ENCODE data around the gene MELK.
"Not testable (repeated sequence)": the region's sequence is repeated elsewhere in the genome, so short reads cannot be mapped to it uniquely, and the experiment has no call there.

MELK gene

GRCh38 chr9:36542355-36542754 is 30.3 kb upstream of the MELK start:
- no peak for TF ChIP-seq CTCF (IDR thresholded peaks at IDR 0.05)
- H3K27me3 ChIP-seq = no peaks in the 10 kb centered on the region
- no peak overlapping the region for H3K4me3 ChIP-seq
- no peaks in the 10 kb centered on the region for H3K9me3 ChIP-seq
- H3K27ac ChIP-seq = no peak overlapping the region
- peaks cover 0 to 12% (median 3%) of the 10 kb centered on the region in 4 donors for H3K4me1 ChIP-seq
- intact Hi-C loops (cut with DNase I; ENCODE audit: low total_unique reads) = no loop called here
- H3K36me3 ChIP-seq = no peaks in the 10 kb centered on the region
- no peak for DNase-seq

- H3K36me3 ChIP-seq = no peaks in the 10 kb centered on the region
- H3K27me3 ChIP-seq = no peaks in the 10 kb centered on the region
- intact Hi-C loops (cut with DNase I; ENCODE audit: low total_unique reads) = no loop called here
- no peak overlapping the region for H3K4me3 ChIP-seq
- no peaks in the 10 kb centered on the region for H3K9me3 ChIP-seq
- DNase-seq = peak; percentile 65 to 70
- peak overlapping the region in 1 of 2 donors; percentile 9 for H3K27ac ChIP-seq
- TF ChIP-seq CTCF (IDR thresholded peaks at IDR 0.05) = no peak
- peaks cover 0 to 17% (median 3%) of the 10 kb centered on the region in 4 donors for H3K4me1 ChIP-seq
Observed at GRCh38 chr9:36543916-36544315, 28.8 kb upstream of the MELK start.

- TF ChIP-seq CTCF (IDR thresholded peaks at IDR 0.05) = no peak
- no peaks in the 10 kb centered on the region for H3K27me3 ChIP-seq
- intact Hi-C loops (cut with DNase I; ENCODE audit: low total_unique reads) = no loop called here
- no peak overlapping the region for H3K27ac ChIP-seq
- H3K4me1 ChIP-seq = peaks cover 0 to 17% (median 3%) of the 10 kb centered on the region in 4 donors
- no peaks in the 10 kb centered on the region for H3K36me3 ChIP-seq
- H3K4me3 ChIP-seq = no peak overlapping the region
- DNase-seq = no peak
- H3K9me3 ChIP-seq = no peaks in the 10 kb centered on the region
Observed at GRCh38 chr9:36547598-36547997, 25.1 kb upstream of the MELK start.

- no peak for TF ChIP-seq CTCF (IDR thresholded peaks at IDR 0.05)
- H3K27ac ChIP-seq = no peak overlapping the region
- DNase-seq = no peak
- no peak overlapping the region for H3K4me3 ChIP-seq
- H3K27me3 ChIP-seq = no peaks in the 10 kb centered on the region
- intact Hi-C loops (cut with DNase I; ENCODE audit: low total_unique reads) = no loop called here
- H3K9me3 ChIP-seq = no peaks in the 10 kb centered on the region
- no peaks in the 10 kb centered on the region for H3K36me3 ChIP-seq
- H3K4me1 ChIP-seq = peaks cover 0 to 17% (median 3%) of the 10 kb centered on the region in 4 donors
Observed at GRCh38 chr9:36548454-36548853, 24.2 kb upstream of the MELK start.

GRCh38 chr9:36550135-36550534 is 22.6 kb upstream of the MELK start:
- no peak for TF ChIP-seq CTCF (IDR thresholded peaks at IDR 0.05)
- DNase-seq = no peak
- intact Hi-C loops (cut with DNase I; ENCODE audit: low total_unique reads) = no loop called here
- H3K9me3 ChIP-seq = no peaks in the 10 kb centered on the region
- no peak overlapping the region for H3K4me3 ChIP-seq
- H3K27me3 ChIP-seq = no peaks in the 10 kb centered on the region
- no peak overlapping the region for H3K27ac ChIP-seq
- no peaks in the 10 kb centered on the region for H3K36me3 ChIP-seq
- peaks cover 0 to 5% (median 0%) of the 10 kb centered on the region in 4 donors for H3K4me1 ChIP-seq

GRCh38 chr9:36550631-36551098 is 22.0 kb upstream of the MELK start:
- DNase-seq; H3K27ac ChIP-seq; H3K36me3 ChIP-seq; H3K9me3 ChIP-seq; intact Hi-C loops (cut with DNase I; ENCODE audit: low total_unique reads); H3K27me3 ChIP-seq; H3K4me3 ChIP-seq; H3K4me1 ChIP-seq: not testable (repeated sequence)

All from tibial artery (tissue), 4 donors.